K562 (cell line): ENCODE results near the gene DTNBP1. TPM values are rescaled to one million over a fixed set of nuclear protein-coding genes. Genes with fewer than 3 reads are reported as not detected.

ENCODE experiments used
- ATAC-seq: fragments of 200-7000 bp; cut with Tn5 transposase; 3 replicates; pipeline ENCODE4 v1.9.1; 2020; ENCODE audit warnings: moderate library complexity
- BruUV-seq: library from RNA; stranded (reverse); fragments of 400-500 nt; replicated peaks from 2 replicates; lab custom pipeline; 2021; lab: Mats Ljungman, UMichigan
- CTCF ChIA-PET: fragments of 300-600 bp; formaldehyde crosslinking; extraction: SDS; loops from one replicate; lab custom pipeline; 2021; ENCODE audit warnings: low intra/inter-chr PET ratio; lab: Yijun Ruan, JAX
- POLR2A ChIA-PET: fragments of 300-600, 350-650 bp; sonication (Branson Sonifier 250); formaldehyde crosslinking; extraction: SDS; loops from one replicate; lab custom pipeline; 2021; ENCODE audit warnings: antibody characterized with exemption, inconsistent platforms; lab: Yijun Ruan, JAX
- DNase-seq, 4 experiments: peaks; one replicate each; pipeline versions ENCODE4 v3.0.0 to v3.0.0-alpha.2; 2011 to 2018; ENCODE audit warnings: low spot score in 3 of 4, mixed read lengths in 3 of 4; ENCODE audit errors: extremely low read depth in 1 of 4
- FAIRE-seq: peaks from 2 replicates; lab custom pipeline; 2011; peaks lifted over from hg19 to GRCh38; lab: Jason Lieb, UNC
- H2AFZ ChIP-seq: 2 replicates; pipeline ENCODE4 v1.6.0; 2011; ENCODE audit warnings: low read depth, low read length, control low read depth, inconsistent platforms
- H3K27ac ChIP-seq: fragments of 200-600 bp; 3 replicates; pipeline ENCODE4 v1.8.0; 2011; ENCODE audit warnings: low read depth, mild to moderate bottlenecking, control low read depth, inconsistent platforms, low read length, moderate library complexity, mixed read lengths; ENCODE audit errors: extremely low read depth
- H3K27me3 ChIP-seq, 2 experiments: fragments of 300-600 bp in 1 of 2; 2 replicates in 1 of 2; 3 replicates in 1 of 2; pipeline versions ENCODE4 v1.6.0 to v1.8.0; 2011; ENCODE audit warnings: inconsistent platforms in 2 of 2, low read length in 2 of 2, mild to moderate bottlenecking in 1 of 2, mixed read lengths in 1 of 2, moderate library complexity in 1 of 2; ENCODE audit not compliant: control insufficient read depth in 2 of 2, insufficient read depth in 2 of 2
- H3K36me3 ChIP-seq: fragments of 300-600 bp; 3 replicates; pipeline ENCODE4 v1.8.0; 2011; ENCODE audit warnings: mild to moderate bottlenecking, low read length, inconsistent platforms; ENCODE audit not compliant: control insufficient read depth, insufficient read depth
- H3K4me1 ChIP-seq, 2 experiments: fragments of 200-600 bp in 1 of 2; replicated peaks in 1 of 2; 2 replicates in 1 of 2; 3 replicates in 1 of 2; pipeline versions ENCODE4 v1.5.1 to v1.8.0; 2011; ENCODE audit warnings: inconsistent platforms in 2 of 2, low read length in 2 of 2, mild to moderate bottlenecking in 1 of 2, mixed read lengths in 1 of 2, moderate library complexity in 1 of 2; ENCODE audit not compliant: control insufficient read depth in 2 of 2, insufficient read depth in 2 of 2
- H3K4me2 ChIP-seq: 2 replicates; pipeline ENCODE4 v1.6.1; 2011; ENCODE audit warnings: low read length, control low read depth, inconsistent platforms, mixed read lengths; ENCODE audit not compliant: insufficient read depth
- H3K4me3 ChIP-seq: fragments of 200-600 bp; sonication (generic), shearing (Covaris generic); 2 replicates; pipeline ENCODE4 v1.5.1; 2016; ENCODE audit warnings: control low read depth, inconsistent platforms
- H3K79me2 ChIP-seq: fragments of 200-600 bp; 3 replicates; pipeline ENCODE4 v1.8.0; 2011; ENCODE audit warnings: low read length, inconsistent platforms; ENCODE audit not compliant: control insufficient read depth, insufficient read depth
- H3K9ac ChIP-seq, 2 experiments: 2 replicates each; pipeline versions ENCODE4 v1.6.0 to v1.6.1; 2011; ENCODE audit warnings: low read depth in 2 of 2, low read length in 2 of 2, control low read depth in 1 of 2, inconsistent platforms in 1 of 2, mild to moderate bottlenecking in 1 of 2, mixed read lengths in 1 of 2; ENCODE audit not compliant: insufficient read depth in 1 of 2
- H3K9me1 ChIP-seq: one replicate; pipeline ENCODE4 v1.6.0; 2011; ENCODE audit warnings: inconsistent platforms, mild to moderate bottlenecking, low read length, moderate library complexity; ENCODE audit not compliant: control insufficient read depth, insufficient read depth
- H3K9me3 ChIP-seq: replicated peaks from 2 replicates; pipeline ENCODE4 v1.5.1; 2011; ENCODE audit warnings: low read depth, low read length, inconsistent platforms; ENCODE audit not compliant: control insufficient read depth, insufficient read depth
- H4K20me1 ChIP-seq: replicated peaks from 2 replicates; pipeline ENCODE4 v1.6.1; 2011; ENCODE audit warnings: low read length, inconsistent platforms, mixed read lengths; ENCODE audit not compliant: control insufficient read depth, insufficient read depth
- E2F1 ChIP-seq: sonication (generic); formaldehyde crosslinking; IDR thresholded peaks from 2 replicates; pipeline ENCODE4 v1.8.1; 2023; ENCODE audit warnings: mild to moderate bottlenecking, missing genetic modification reagents, moderate library complexity
- EHMT2 ChIP-seq: fragments of 450-650 bp; IDR thresholded peaks from 2 replicates; pipeline ENCODE4 v1.6.1; 2018; ENCODE audit warnings: antibody characterized with exemption
- GTF2A2 ChIP-seq: IDR thresholded peaks from 2 replicates; pipeline ENCODE4 v1.6.1; 2016; ENCODE audit warnings: mild to moderate bottlenecking, missing genetic modification characterization, missing compliant biosample characterization
- NFATC3 ChIP-seq: fragments of 450-650 bp; IDR thresholded peaks from 2 replicates; pipeline ENCODE4 v1.6.1; 2017; ENCODE audit warnings: mild to moderate bottlenecking
- TAF7 ChIP-seq: fragments of 450-650 bp; IDR thresholded peaks from 2 replicates; pipeline ENCODE4 v1.6.1; 2016; ENCODE audit warnings: missing genetic modification characterization, missing compliant biosample characterization
- TOE1 ChIP-seq, 2 experiments: fragments of 450-650 bp in 1 of 2; sonication (generic) in 1 of 2; formaldehyde crosslinking in 1 of 2; IDR thresholded peaks; 2 replicates each; pipeline versions ENCODE4 v1.7.1 to v1.8.0; 2016 to 2022; ENCODE audit warnings: borderline replicate concordance in 2 of 2, mild to moderate bottlenecking in 2 of 2, antibody characterized with exemption in 1 of 2, inconsistent platforms in 1 of 2, low read depth in 1 of 2, missing genetic modification reagents in 1 of 2, moderate library complexity in 1 of 2
- ZBTB11 ChIP-seq, 3 experiments: fragments of 200-800 bp in 1 of 3; fragments of 250-450 bp in 1 of 3; fragments of 450-650 bp in 1 of 3; sonication (Bioruptor Pico) in 1 of 3; sonication (Bioruptor generic) in 1 of 3; formaldehyde crosslinking in 1 of 3; IDR thresholded peaks; 2 replicates each; pipeline versions ENCODE4 v1.6.1 to v1.8.0; 2016 to 2022; ENCODE audit warnings: mild to moderate bottlenecking in 2 of 3, missing genetic modification characterization in 2 of 3, missing compliant biosample characterization in 1 of 3, moderate library complexity in 1 of 3
- ZFP30 ChIP-seq: fragments of 250-450 bp; sonication (Bioruptor Pico); IDR thresholded peaks from 2 replicates; pipeline ENCODE4 v1.8.0; 2022; ENCODE audit warnings: moderate library complexity, mild to moderate bottlenecking, inconsistent platforms, borderline replicate concordance
- ZNF280B ChIP-seq: fragments of 250-450 bp; sonication (Bioruptor Pico); IDR thresholded peaks from 2 replicates; pipeline ENCODE4 v1.5.1; 2021; ENCODE audit warnings: mild to moderate bottlenecking
- ZNF586 ChIP-seq: fragments of 450-650 bp; formaldehyde crosslinking; conservative IDR thresholded peaks from 2 replicates; pipeline ENCODE4 v1.4.0; 2020; ENCODE audit warnings: mild to moderate bottlenecking, moderate library complexity
- ZNF717 ChIP-seq: fragments of 250-450 bp; sonication (Bioruptor Pico); IDR thresholded peaks from 2 replicates; pipeline ENCODE4 v1.5.0; 2021
- ZNF740 ChIP-seq, 3 experiments: fragments of 200-800 bp in 1 of 3; sonication (Bioruptor generic) in 1 of 3; sonication (generic) in 1 of 3; formaldehyde crosslinking in 1 of 3; IDR thresholded peaks; 2 replicates each; pipeline versions ENCODE4 v1.6.1 to v1.8.0; 2016 to 2022; ENCODE audit warnings: mild to moderate bottlenecking in 2 of 3, missing compliant biosample characterization in 2 of 3, missing genetic modification characterization in 2 of 3, missing genetic modification reagents in 1 of 3
- WGBS: fragments of 100-300 bp; shearing (Covaris generic); methylation state at CpG from one replicate; pipeline ENCODE4 v1.1.6; 2016; ENCODE audit warnings: low coverage, mixed read lengths; ENCODE audit not compliant: insufficient coverage; ENCODE audit errors: missing lambda C conversion rate; 5-methylcytosine and 5-hydroxymethylcytosine counted together
- in situ Hi-C: fragments of 300-500 bp; cut with MboI; formaldehyde crosslinking; loops from 4 replicates; pipeline ENCODE4 v1.15.0; 2018; ENCODE audit warnings: inconsistent platforms, mixed read lengths
- intact Hi-C: fragments of 100-400 bp; cut with micrococcal nuclease; formaldehyde crosslinking; loops from 2 replicates; pipeline ENCODE4 v1.14.2; 2022
- polyA plus RNA-seq, 8 experiments: library from polyadenylated mRNA; depleted of rRNA in 4 of 8; stranded (reverse) in 5 of 8; unstranded in 3 of 8; fragments of >200 nt; fragmentation: Nextera tagmentation in 2 of 8; fragmentation: Illumina TruSeq in 1 of 8; extraction: Ambion mirVana in 2 of 8; extraction: Trizol in 1 of 8; gene quantifications; 2 replicates each; pipeline versions ENCODE4 v1.2.1 to v1.2.3, GENCODE V29; 2011 to 2014; ENCODE audit warnings: inconsistent platforms in 1 of 8, missing spikeins in 1 of 8
- total RNA-seq, 7 experiments: library from RNA; depleted of rRNA in 6 of 7; stranded (reverse); fragments of >200 nt in 6 of 7; fragmentation: Illumina TruSeq in 2 of 7; extraction: Trizol in 2 of 7; gene quantifications; 2 replicates each; pipeline versions ENCODE4 v1.2.1 to v1.2.3, GENCODE V29; 2011 to 2021; ENCODE audit warnings: low replicate concordance in 1 of 7

DTNBP1 gene
- total and polyA plus RNA-seq, 9 of the 15 experiments (the other 6 are each of a cell fraction or from before 2014, with no cell fraction given), result 16.7 to 54.5 (median 21.4) TPM

GRCh38 chr6:15502446-15503345 is 160.1 kb downstream of the DTNBP1 start:
- ChIA-PET CTCF (no interaction called here), POLR2A (no interaction called here)
- H3K9me1 ChIP-seq, result no peaks in the 10 kb centered on the region
- H2AFZ ChIP-seq, result no peak overlapping the region
- no peak overlapping the region for H3K27ac ChIP-seq
- H3K4me2 ChIP-seq, result no peak overlapping the region
- H4K20me1 ChIP-seq, result no peaks in the 10 kb centered on the region
- 83% methylated on average over 20 of the region's 20 CpGs for WGBS
- in situ Hi-C loops (no loop called here), intact Hi-C loops (no loop called here)
- FAIRE-seq, result no peak
- no peaks in the 10 kb centered on the region for H3K79me2 ChIP-seq
- BruUV-seq, result no TSS peak
- H3K4me1 ChIP-seq, result peaks cover 0 to 4% of the 10 kb centered on the region in 2 experiments; a peak in 3 of 5 replicates
- no peak for ATAC-seq
- H3K9me3 ChIP-seq, result no peaks in the 10 kb centered on the region
- H3K4me3 ChIP-seq, result no peak overlapping the region
- DNase-seq, result no peak
- H3K9ac ChIP-seq, result no peak overlapping the region
- H3K36me3 ChIP-seq, result peaks cover 83% of the 10 kb centered on the region
- no peaks in the 10 kb centered on the region for H3K27me3 ChIP-seq
- TF ChIP-seq ZNF740 (CRISPR knock-in tag; IDR thresholded peaks at IDR 0.05) (no peak), ZNF740 (tag; IDR thresholded peaks at IDR 0.05) (no peak), ZNF717 (CRISPR knock-in tag) (no peak), ZBTB11 (CRISPR knock-in tag; IDR thresholded peaks at IDR 0.05) (no peak), EHMT2 (no peak), E2F1 (CRISPR knock-in tag) (no peak), ZNF586 (CRISPR knock-in tag) (no peak), TAF7 (no peak), ZFP30 (CRISPR knock-in tag) (no peak), NFATC3 (no peak), GTF2A2 (no peak), TOE1 (IDR thresholded peaks at IDR 0.05; ENCODE audit: borderline replicate concordance) (no peak), TOE1 (CRISPR knock-in tag; IDR thresholded peaks at IDR 0.05; ENCODE audit: borderline replicate concordance, low read depth) (no peak), ZNF280B (no peak)
